Spleen (tissue), 7 donors: ENCODE data around the gene NEK10.

ENCODE experiments used
- CTCF ChIP-seq, 11 experiments: fragments of 200-600 bp in 7 of 11; fragments of 450-650 bp in 4 of 11; sonication (generic) in 4 of 11; IDR thresholded peaks in 8 of 11; conservative IDR thresholded peaks in 3 of 11; 1 replicate in 7 of 11; 2 replicates in 4 of 11; pipeline versions ENCODE4 v1.4.0 to v1.8.0; 2016 to 2021; ENCODE audit warnings: antibody characterized with exemption in 11 of 11, inconsistent platforms in 4 of 11, mild to moderate bottlenecking in 1 of 11
- POLR2A ChIP-seq, 3 donors: fragments of 450-650 bp; IDR thresholded peaks; one replicate each; pipeline ENCODE4 v1.5.1; 2017; ENCODE audit warnings: antibody characterized with exemption in 3 of 3, mild to moderate bottlenecking in 1 of 3
- donor health status: DM: no; HTN: no; CAD: no; lungs with moderate emphysema.
- donor health status: DM: no; HTN: no; CAD: no.
- donor health status: DM: no; HTN: no; CAD: no.

GRCh38 chr3:27094721-27095120, 274.5 kb downstream of the NEK10 start:
- TF ChIP-seq CTCF (IDR thresholded peaks at IDR 0.05 in 8 of 11, conservative IDR thresholded peaks at IDR 0.05 in 3 of 11) (no peak), POLR2A (IDR thresholded peaks at IDR 0.05) (no peak)
